ENCODE data around the gene ZNF630.

GRCh38 chrX:48102874-48103374 lies 31.5 kb upstream of the ZNF630 start:
- TF ChIP-seq MAX (IDR thresholded peaks at IDR 0.05; ENCODE audit: low read depth) = no peak
- TF ChIP-seq FOXJ3 (CRISPR knock-in tag; IDR thresholded peaks at IDR 0.05) = no peak
- TF ChIP-seq CTCF (IDR thresholded peaks at IDR 0.05) = no peak
- TF ChIP-seq EP300 (IDR thresholded peaks at IDR 0.05; ENCODE audit: borderline replicate concordance in 1 of 2, low read depth in 1 of 2, low read length in 1 of 2) = no peak
- TF ChIP-seq ZBTB33 (IDR thresholded peaks at IDR 0.05; ENCODE audit: borderline replicate concordance, low read depth) = no peak
- TF ChIP-seq ELF1 (IDR thresholded peaks at IDR 0.05) = no peak
- TF ChIP-seq POLR2AphosphoS5 (IDR thresholded peaks at IDR 0.05; ENCODE audit: low read depth, low read length) = no peak
- no peak for TF ChIP-seq MXI1 (IDR thresholded peaks at IDR 0.05; ENCODE audit: low read depth, low read length)
- no peak for TF ChIP-seq GABPA (IDR thresholded peaks at IDR 0.05; ENCODE audit: low read depth)
